Nucleus accumbens (tissue), 56 donors: ENCODE measurements around the gene PRKAR2A.

Experiments used
- DNase-seq, 56 donors: peaks; one replicate each; lab custom pipeline; 2025; lab: John Stamatoyannopoulos, UW

PRKAR2A gene

GRCh38 chr3:48696601-48697000 lies 151.1 kb downstream of the PRKAR2A start:
- no peak for DNase-seq
